Skin of body (tissue), 2 donors: ENCODE results near the gene NOLC1. TPM values are rescaled to one million over a fixed set of nuclear protein-coding genes. Genes with fewer than 3 reads are reported as not detected.

Experiments used
- DNase-seq: peaks from one replicate; lab custom pipeline; 2025; lab: John Stamatoyannopoulos, UW
- total RNA-seq: library from RNA; depleted of rRNA; stranded (reverse); fragments of >200 nt; gene quantifications from one replicate; pipeline ENCODE4 v1.2.3, GENCODE V29; 2014

Gene NOLC1
- total RNA-seq, 1 donor from 2014 or later, result 33.0 TPM

- DNase-seq, result peak; percentile 68
These were observed 30.3 kb upstream of the NOLC1 start for GRCh38 chr10:102121739-102122372.

- no peak for DNase-seq
These were observed 29.7 kb upstream of the NOLC1 start for GRCh38 chr10:102122450-102122849.

DNA sequence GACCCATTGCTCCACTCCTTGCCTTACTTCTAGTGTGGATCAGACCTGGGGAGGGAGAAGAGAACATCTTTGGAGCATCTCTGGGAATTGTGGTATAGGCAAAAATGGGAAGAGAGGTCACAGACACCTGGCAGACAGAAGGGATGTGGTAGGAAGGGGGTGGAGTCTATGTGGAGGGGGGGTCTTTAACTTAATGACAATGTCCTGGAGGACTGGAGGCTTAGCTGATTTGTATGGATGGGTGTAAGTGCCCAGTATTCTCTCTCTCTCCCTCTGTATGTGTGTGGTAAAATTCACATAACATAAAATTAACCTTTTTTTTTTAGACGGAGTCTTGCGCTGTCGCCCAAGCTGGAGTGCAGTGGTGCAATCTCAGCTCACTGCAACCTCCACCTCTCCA is 29.0 kb upstream of the NOLC1 start:
- DNase-seq, result no peak

GRCh38 chr10:102131286-102132170 is 20.7 kb upstream of the NOLC1 start:
- no peak for DNase-seq

GRCh38 chr10:102132193-102132562 is 20.0 kb upstream of the NOLC1 start:
- DNase-seq, result no peak

- peak; percentile 100 for DNase-seq
These were observed 19.4 kb upstream of the NOLC1 start, which contains the start of gene PPRC1 for GRCh38 chr10:102132563-102133372. Gene PPRC1, plus strand, starts transcription at chr10:102133040. Its CDS starts 29 bp downstream, at chr10:102133069.

DNA sequence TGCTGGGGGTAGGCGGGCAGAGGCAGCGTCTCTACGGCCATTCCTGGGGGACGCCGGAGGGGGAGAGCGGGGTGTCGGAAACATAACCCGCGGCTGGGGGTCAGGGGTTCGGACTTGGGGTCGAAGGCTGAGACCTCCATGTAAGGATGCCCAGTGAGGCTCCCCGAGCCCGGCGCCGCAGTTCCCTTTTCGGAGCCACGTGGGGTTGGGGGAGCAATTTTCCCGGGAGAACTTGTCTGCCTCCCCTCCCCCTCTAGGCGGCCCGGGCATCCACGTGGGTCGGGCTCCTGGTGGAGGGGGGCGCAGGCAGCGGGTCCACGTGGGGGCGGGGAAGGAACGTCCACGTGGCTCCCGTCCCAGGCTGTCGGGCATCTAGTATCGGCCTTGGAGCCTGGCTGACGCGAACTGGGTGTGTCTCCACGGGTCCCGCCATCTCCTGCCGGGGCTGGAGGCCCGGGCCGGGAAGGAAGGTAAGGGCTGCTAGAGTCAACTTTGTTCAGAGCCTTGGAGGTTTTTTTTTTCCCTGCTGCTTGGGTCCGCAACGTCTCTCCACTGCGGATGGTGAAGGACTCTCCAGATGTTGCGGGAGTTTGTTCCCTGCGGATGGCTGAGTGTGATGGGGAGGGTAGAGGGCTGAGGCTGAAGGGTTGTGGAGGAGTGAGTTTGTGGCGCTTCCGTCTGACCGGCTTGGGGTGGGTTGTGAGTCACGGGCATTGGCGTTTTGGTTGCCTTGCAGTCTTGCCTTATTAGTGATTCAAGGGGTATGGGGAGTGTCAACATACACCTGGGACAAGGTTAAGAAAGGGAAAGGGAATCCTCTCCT is 18.6 kb upstream of the NOLC1 start:
- peak; percentile 37 for DNase-seq

GRCh38 chr10:102134416-102134815 is 17.8 kb upstream of the NOLC1 start:
- no peak for DNase-seq

DNA sequence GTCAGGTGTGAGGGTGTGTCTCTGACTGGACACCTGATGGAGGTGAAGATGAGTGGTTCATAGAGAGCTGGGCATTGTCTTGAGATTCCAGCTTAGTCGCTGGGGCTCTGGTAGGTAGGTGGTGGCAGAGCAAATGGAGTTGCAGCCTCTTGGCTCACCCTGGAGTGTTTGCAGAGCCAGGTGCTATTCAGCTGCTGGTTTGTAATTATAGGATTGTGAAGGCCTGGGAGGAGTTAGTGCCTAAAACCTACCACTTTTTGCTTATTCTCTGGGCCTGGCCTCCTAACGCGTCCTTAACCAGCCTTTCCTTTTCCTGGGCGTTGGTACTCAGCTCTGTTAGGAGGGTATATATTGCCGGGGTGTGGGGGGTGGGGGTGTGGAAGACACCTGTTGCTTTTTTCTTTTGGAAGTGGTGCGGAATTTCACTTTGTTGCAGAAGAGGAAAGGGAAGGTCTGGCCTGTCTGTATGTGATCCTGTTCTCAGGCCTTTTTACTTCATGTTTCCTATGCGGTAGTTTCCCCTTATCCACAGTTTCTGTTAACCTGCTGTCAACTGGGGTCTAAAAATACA is 16.1 kb upstream of the NOLC1 start:
- no peak for DNase-seq

DNA sequence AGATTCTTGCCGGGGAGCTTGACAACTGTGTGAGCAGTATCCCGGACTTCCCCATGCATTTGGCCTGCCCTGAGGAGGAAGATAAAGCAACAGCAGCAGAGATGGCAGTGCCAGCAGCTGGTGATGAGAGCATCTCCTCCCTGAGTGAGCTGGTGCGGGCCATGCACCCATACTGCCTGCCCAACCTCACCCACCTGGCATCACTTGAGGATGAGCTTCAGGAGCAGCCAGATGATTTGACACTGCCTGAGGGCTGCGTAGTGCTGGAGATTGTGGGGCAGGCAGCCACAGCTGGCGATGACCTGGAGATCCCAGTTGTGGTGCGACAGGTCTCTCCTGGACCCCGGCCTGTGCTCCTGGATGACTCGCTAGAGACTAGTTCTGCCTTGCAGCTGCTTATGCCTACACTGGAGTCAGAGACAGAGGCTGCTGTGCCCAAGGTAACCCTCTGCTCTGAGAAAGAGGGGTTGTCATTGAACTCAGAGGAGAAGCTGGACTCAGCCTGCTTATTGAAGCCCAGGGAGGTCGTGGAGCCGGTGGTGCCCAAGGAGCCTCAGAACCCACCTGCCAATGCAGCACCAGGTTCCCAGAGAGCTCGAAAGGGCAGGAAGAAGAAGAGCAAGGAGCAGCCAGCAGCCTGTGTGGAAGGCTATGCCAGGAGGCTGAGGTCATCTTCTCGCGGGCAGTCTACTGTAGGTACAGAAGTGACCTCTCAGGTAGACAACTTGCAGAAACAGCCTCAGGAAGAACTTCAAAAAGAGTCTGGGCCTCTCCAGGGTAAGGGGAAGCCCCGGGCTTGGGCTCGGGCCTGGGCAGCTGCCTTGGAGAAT is 12.7 kb upstream of the NOLC1 start:
- no peak for DNase-seq

DNA sequence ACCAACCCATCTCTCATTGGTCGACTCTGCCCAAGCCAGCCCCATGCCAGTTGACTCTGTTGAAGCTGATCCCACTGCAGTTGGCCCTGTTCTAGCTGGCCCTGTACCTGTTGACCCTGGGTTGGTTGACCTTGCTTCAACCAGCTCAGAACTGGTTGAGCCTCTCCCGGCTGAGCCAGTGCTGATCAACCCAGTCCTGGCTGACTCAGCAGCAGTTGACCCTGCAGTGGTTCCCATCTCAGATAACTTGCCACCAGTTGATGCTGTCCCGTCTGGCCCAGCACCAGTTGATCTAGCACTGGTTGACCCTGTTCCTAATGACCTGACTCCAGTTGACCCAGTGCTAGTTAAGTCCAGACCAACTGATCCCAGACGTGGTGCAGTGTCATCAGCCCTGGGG is 12.0 kb upstream of the NOLC1 start:
- DNase-seq, result no peak

- no peak for DNase-seq
These were observed 11.2 kb upstream of the NOLC1 start for GRCh38 chr10:102140913-102141540.

DNA sequence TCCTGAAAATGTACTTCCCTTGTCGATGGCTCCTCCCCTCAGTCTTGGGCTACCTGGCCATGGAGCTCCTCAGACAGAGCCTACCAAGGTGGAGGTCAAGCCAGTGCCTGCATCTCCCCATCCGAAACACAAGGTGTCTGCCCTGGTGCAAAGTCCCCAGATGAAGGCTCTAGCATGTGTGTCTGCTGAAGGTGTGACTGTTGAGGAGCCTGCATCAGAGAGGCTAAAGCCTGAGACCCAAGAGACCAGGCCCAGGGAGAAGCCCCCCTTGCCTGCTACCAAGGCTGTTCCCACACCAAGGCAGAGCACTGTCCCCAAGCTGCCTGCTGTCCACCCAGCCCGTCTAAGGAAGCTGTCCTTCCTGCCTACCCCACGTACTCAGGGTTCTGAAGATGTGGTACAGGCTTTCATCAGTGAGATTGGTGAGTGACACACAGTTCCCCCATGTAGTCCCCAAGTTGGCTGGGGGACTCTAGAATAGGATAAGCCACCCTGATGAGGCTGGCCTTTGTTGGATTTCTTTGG is 10.5 kb upstream of the NOLC1 start:
- no peak for DNase-seq

GRCh38 chr10:102146971-102147428 is 5.2 kb upstream of the NOLC1 start:
- DNase-seq, result no peak

DNA sequence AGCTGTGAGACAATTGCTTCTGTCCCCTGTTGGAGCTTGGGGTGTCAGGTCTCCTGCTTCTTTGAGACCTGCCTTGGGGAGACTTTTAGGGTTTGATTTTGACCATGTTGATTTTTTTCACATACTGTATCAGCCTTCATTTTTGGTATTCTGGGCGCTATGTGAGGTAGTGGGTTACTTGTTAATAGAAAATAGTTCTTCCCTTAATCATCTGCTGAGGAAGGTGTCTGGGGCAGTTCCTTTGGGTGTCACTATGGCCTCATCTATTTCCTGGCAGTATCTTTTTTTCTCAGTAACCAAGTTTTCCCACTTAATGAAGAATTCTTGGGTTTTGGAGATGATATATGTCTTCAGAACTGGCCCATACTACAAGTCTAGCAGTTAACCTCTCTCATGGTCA is 4.6 kb upstream of the NOLC1 start:
- DNase-seq, result no peak

DNA sequence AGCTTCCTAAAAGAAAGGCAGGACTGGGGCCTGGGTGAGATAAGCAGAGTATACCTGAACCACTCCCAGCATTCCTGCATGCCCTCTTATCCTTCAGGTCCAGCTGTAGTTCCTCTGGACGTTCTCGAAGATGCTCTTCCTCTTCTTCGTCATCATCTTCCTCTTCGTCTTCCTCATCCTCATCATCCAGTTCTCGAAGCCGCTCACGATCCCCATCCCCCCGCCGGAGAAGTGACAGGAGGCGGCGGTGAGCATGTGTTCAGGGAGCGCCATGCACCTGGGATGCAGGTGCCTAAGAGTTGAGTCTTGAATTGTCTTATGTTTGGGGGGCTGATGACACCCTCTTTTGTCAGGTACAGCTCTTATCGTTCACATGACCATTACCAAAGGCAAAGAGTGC is 3.9 kb upstream of the NOLC1 start:
- no peak for DNase-seq

DNA sequence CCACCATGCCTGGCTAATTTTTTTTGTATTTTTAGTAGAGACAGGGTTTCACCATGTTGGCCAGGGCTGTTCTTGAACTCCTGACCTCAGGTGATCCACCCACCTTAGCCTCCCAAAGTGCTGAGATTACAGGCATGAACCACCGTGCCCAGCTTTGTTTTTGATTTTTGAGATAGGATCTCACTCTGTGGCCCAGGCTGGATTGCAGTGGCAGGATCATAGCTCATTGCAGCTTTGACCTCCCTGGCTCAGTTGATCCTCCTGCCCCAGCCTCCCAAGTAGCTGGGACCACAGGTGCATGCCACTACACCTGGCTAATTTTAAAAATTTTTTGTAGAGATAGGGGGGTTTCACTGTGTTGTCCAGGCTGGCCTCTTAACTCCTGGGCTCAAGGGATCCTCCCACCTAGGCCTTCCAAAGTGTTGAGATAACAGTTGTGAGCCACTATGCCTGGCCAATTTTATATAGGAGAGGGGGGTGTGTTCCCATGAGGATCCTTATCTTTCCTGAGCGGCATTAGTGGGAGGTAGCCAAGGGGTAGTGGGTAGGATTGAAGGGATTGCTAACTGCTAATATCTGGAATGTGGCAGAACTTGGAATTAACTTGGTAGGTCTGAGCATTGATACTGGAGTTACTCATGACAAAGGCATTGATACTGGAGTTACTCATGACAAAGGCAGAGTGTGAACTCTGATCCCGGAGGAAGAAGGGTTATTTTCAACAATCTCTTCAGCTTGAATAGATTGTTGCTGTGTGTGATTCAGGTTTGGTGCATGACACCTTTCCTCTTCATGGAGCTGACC is 1.0 kb upstream of the NOLC1 start:
- DNase-seq, result no peak

GRCh38 chr10:102152545-102152890 is 329 bp downstream of the NOLC1 start:
- no peak for DNase-seq
